Measurements from ENCODE around the gene TMED6. TPM values are rescaled to one million over a fixed set of nuclear protein-coding genes. Genes with fewer than 3 reads are reported as not detected.

TMED6 gene
- total and polyA plus RNA-seq, 2 of the 8 experiments (the other 6 are each of a cell fraction or from before 2014, with no cell fraction given), result not detected

DNA sequence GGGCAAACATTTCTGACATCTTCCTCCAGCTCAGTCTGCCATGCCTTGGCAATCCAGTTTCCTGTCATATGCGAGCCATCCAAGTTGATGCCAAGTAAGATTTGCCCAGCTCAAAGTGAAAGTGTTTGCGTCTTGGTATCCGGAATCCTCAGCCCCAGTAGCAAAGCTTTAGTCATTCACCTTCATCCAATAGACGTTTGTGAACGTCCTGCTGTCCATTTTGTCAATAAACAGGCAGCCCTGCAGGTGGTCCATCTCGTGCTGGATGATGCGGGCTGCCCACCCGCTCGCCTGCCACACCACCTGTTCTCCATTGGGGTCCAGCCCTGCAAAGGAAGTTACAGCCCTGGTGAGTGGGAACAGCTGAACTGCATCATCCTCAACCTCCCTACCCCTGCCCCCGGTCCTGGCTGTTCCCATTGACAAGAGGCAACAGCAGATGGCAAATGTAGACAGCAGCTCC lies 22.7 kb downstream of the TMED6 start:
- ChIA-PET CTCF (ENCODE audit: partially characterized antibody) (interaction anchor here (1.0 to 2.4 kb wide), 5 partner anchors 9 to 427 kb away, joined by 3 to 7 read pairs (median 3); partner anchors contain the start of gene VPS4A), POLR2A (ENCODE audit: partially characterized antibody) (interaction anchor here (0.5 to 29.8 kb wide), 12 partner anchors 8 to 642 kb away, joined by 3 to 497 read pairs (median 4); partner anchors contain the start of genes CHTF8, COG8, NIP7 and PDF)
- Histone ChIP-seq H3K23me2 (ENCODE audit: low read depth, low read length) (peaks cover 11% of the 10 kb centered on the region; the same call in 1 of the 2 replicates), H2BK120ac (replicated peaks; ENCODE audit: low read depth, low read length) (no peak overlapping the region), H3K27me3 (replicated peaks in 1 of 4; ENCODE audit: control insufficient read depth in 3 of 4, extremely low read depth in 1 of 4, insufficient read depth in 3 of 4, low read length in 3 of 4) (no peaks in the 10 kb centered on the region), H2BK20ac (ENCODE audit: low read length) (no peak overlapping the region), H3K36me3 (ENCODE audit: control insufficient read depth in 2 of 4, insufficient read depth in 4 of 4, low read length in 3 of 4) (peaks cover 10 to 69% (median 26%) of the 10 kb centered on the region in 4 experiments), H2BK15ac (ENCODE audit: low read length) (no peak overlapping the region), H3K56ac (replicated peaks; ENCODE audit: insufficient read length, low read depth, low read length) (no peak overlapping the region), H3K14ac (ENCODE audit: insufficient read length) (no peak overlapping the region), H2BK5ac (ENCODE audit: low read depth, low read length) (0 out of 2 replicates have a peak overlapping the region, but pooled peaks have one; percentile 24), H3K18ac (ENCODE audit: extremely low read depth, low read length) (no peak overlapping the region), H3K4ac (replicated peaks; ENCODE audit: insufficient read length, low read depth, low read length) (peak overlapping the region; percentile 76), H3K27ac (ENCODE audit: low read depth, low read length) (no peak overlapping the region), H2AK5ac (ENCODE audit: low read depth, low read length) (no peak overlapping the region), H3K4me3 (ENCODE audit: extremely low read depth in 1 of 4, insufficient read depth in 2 of 4, low read depth in 3 of 4, low read length in 4 of 4) (peak overlapping the region; percentile 49 to 93 (median 86); a peak in 7 of 8 replicates), H4K20me1 (replicated peaks in 1 of 2; ENCODE audit: control insufficient read depth in 1 of 2, insufficient read depth in 2 of 2, low read length in 2 of 2) (peaks cover 13 to 35% of the 10 kb centered on the region in 2 experiments), H4K8ac (ENCODE audit: extremely low read depth, insufficient read depth, low read length) (no peak overlapping the region), H3K9ac (replicated peaks in 1 of 4; ENCODE audit: extremely low read depth in 1 of 4, low read depth in 3 of 4, low read length in 3 of 4) (peak overlapping the region in 2 of 4 experiments; percentile 47 to 88; a peak in 4 of 7 replicates), H3K79me1 (ENCODE audit: low read depth, low read length) (peaks cover 21% of the 10 kb centered on the region), H3K79me2 (ENCODE audit: control insufficient read depth in 1 of 2, insufficient read depth in 2 of 2, low read length in 2 of 2) (peaks cover 9 to 55% of the 10 kb centered on the region in 2 experiments), H3K4me2 (ENCODE audit: insufficient read depth in 1 of 2, low read depth in 2 of 2, low read length in 2 of 2) (peak overlapping the region; percentile 88 to 97), H4K5ac (ENCODE audit: insufficient read length, low read depth, low read length) (no peak overlapping the region), H3K23ac (ENCODE audit: insufficient read length) (no peak overlapping the region), H4K91ac (replicated peaks; ENCODE audit: insufficient read length, low read length) (no peak overlapping the region), H2BK12ac (ENCODE audit: low read depth, low read length) (0 out of 2 replicates have a peak overlapping the region, but pooled peaks have one; percentile 27), H3K4me1 (replicated peaks in 1 of 4; ENCODE audit: control insufficient read depth in 3 of 4, insufficient read depth in 4 of 4, low read length in 3 of 4) (peaks cover 6 to 19% (median 12%) of the 10 kb centered on the region in 4 experiments), H2AFZ (ENCODE audit: low read length) (no peak overlapping the region), H3K9me3 (ENCODE audit: insufficient read depth in 2 of 2, low read depth in 1 of 2, low read length in 1 of 2) (no peaks in the 10 kb centered on the region)
- 77% methylated on average over 10 of the region's 10 CpGs; no CpG with 5 or more reads in 1 of the 2 experiments for WGBS, 2 experiments (ENCODE audit: extremely low coverage in 1 of 2, insufficient coverage in 1 of 2, insufficient read length in 1 of 2, insufficient replicate concordance in 2 of 2, low coverage in 1 of 2, low lambda C conversion rate in 2 of 2, missing lambda C conversion rate in 1 of 2)
- FAIRE-seq (no peak), DNase-seq (ENCODE audit: low read depth in 1 of 2, low spot score in 2 of 2) (no peak)
- TF ChIP-seq GTF2F1 (IDR thresholded peaks at IDR 0.05; ENCODE audit: borderline replicate concordance, low read depth, low read length), result no peak
